ENCODE measurements around the gene NTNG1. TPM values are rescaled to one million over a fixed set of nuclear protein-coding genes. Genes with fewer than 3 reads are reported as not detected.

NTNG1 gene
- total and polyA plus RNA-seq, 2 of the 4 experiments (the other 2 are of a cell fraction), result 1.2 to 2.3 TPM

DNA sequence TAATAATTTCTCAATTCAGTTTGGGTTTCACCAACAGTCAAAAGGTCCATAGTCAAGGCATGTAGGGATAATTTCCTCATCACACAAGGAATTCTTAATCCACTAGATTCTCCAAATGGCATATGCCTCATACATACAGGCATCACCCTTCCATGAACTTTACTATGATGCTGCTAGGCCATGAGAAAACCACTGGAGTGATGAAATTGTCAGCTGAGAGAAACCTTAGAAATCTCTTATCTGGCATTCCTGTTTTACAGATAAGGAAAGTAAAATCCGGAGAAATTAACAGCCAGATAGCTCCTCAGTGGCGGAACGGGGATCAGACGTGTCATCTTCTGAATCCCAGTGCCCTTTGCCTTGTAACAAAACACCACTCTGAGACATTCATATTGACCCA, 274.4 kb downstream of the NTNG1 start:
- no peak overlapping the region for H4K91ac ChIP-seq (ENCODE audit: insufficient read depth, low read depth, low read length)
- H3K4me2 ChIP-seq (ENCODE audit: low read depth, low read length), result no peak overlapping the region
- H3K9me3 ChIP-seq (ENCODE audit: control insufficient read depth, insufficient read depth, low read length), result no peaks in the 10 kb centered on the region
- no peaks in the 10 kb centered on the region for H3K79me1 ChIP-seq (ENCODE audit: low read depth in 1 of 2, low read length in 2 of 2)
- no peak for DNase-seq
- in situ Hi-C loops (cut with MboI; ENCODE audit: low sequenced_read_pairs), result no loop called here
- dilution Hi-C loops (cut with HindIII; ENCODE audit: low sequenced_read_pairs, unreplicated experiment), result no loop called here
- H2AK9ac ChIP-seq (replicated peaks; ENCODE audit: low read depth, low read length, poor library complexity), result no peak overlapping the region
- H3K4me3 ChIP-seq (ENCODE audit: insufficient read depth, low read depth, low read length), result no peak overlapping the region
- H3K27me3 ChIP-seq (ENCODE audit: control insufficient read depth, insufficient read depth, low read length), result no peaks in the 10 kb centered on the region
- intact Hi-C loops (cut with micrococcal nuclease), result no loop called here
- no peak overlapping the region for H2BK20ac ChIP-seq (ENCODE audit: low read depth, low read length)
- H3K56ac ChIP-seq (ENCODE audit: extremely low read depth, insufficient read depth, low read length), result no peak overlapping the region
- no peak overlapping the region for H2BK5ac ChIP-seq (ENCODE audit: low read depth, low read length, poor library complexity, severe bottlenecking)
- ChIA-PET POLR2A (ENCODE audit: unreplicated experiment) (no interaction called here), CTCF (no interaction called here)
- H3K4ac ChIP-seq (ENCODE audit: low read depth, low read length), result no peak overlapping the region
- H3K23ac ChIP-seq (ENCODE audit: low read depth, low read length), result no peak overlapping the region
- WGBS, 2 experiments (ENCODE audit: extremely low coverage in 2 of 2, insufficient read length in 1 of 2), result no CpG with 5 or more reads among the region's 4 CpGs
- H4K20me1 ChIP-seq (ENCODE audit: insufficient read depth, low read length), result no peaks in the 10 kb centered on the region
- H2BK15ac ChIP-seq (ENCODE audit: low read depth, low read length), result no peak overlapping the region
- H3K14ac ChIP-seq (replicated peaks; ENCODE audit: low read depth, low read length), result no peak overlapping the region
- no TSS peak for BruUV-seq (replicated peaks)
- no peak for ATAC-seq (ENCODE audit: low read depth)
- no peaks in the 10 kb centered on the region for H3K9me1 ChIP-seq (ENCODE audit: insufficient read depth, low read length)
- TF ChIP-seq CHD1 (IDR thresholded peaks at IDR 0.05; ENCODE audit: low read depth, low read length) (no peak), BHLHE40 (IDR thresholded peaks at IDR 0.05; ENCODE audit: low read depth, low read length) (no peak), SMC3 (IDR thresholded peaks at IDR 0.05; ENCODE audit: low read depth, low read length) (no peak), NFE2L2 (IDR thresholded peaks at IDR 0.05; ENCODE audit: low read depth, low read length) (no peak), POLR2A (IDR thresholded peaks at IDR 0.05; ENCODE audit: low read depth, low read length) (no peak), RFX5 (IDR thresholded peaks at IDR 0.05; ENCODE audit: low read depth, low read length) (no peak), RCOR1 (IDR thresholded peaks at IDR 0.05; ENCODE audit: insufficient replicate concordance, low read length) (no peak), FOS (IDR thresholded peaks at IDR 0.05; ENCODE audit: low read depth, low read length) (no peak), MAZ (IDR thresholded peaks at IDR 0.05; ENCODE audit: borderline replicate concordance, low read depth, low read length) (no peak), CEBPB (IDR thresholded peaks at IDR 0.05; ENCODE audit: low read depth, low read length) (no peak), MXI1 (IDR thresholded peaks at IDR 0.05; ENCODE audit: borderline replicate concordance, low read depth, low read length) (no peak), RAD21 (IDR thresholded peaks at IDR 0.05; ENCODE audit: low read length) (no peak)
- TF ChIP-seq, protein P1, sequence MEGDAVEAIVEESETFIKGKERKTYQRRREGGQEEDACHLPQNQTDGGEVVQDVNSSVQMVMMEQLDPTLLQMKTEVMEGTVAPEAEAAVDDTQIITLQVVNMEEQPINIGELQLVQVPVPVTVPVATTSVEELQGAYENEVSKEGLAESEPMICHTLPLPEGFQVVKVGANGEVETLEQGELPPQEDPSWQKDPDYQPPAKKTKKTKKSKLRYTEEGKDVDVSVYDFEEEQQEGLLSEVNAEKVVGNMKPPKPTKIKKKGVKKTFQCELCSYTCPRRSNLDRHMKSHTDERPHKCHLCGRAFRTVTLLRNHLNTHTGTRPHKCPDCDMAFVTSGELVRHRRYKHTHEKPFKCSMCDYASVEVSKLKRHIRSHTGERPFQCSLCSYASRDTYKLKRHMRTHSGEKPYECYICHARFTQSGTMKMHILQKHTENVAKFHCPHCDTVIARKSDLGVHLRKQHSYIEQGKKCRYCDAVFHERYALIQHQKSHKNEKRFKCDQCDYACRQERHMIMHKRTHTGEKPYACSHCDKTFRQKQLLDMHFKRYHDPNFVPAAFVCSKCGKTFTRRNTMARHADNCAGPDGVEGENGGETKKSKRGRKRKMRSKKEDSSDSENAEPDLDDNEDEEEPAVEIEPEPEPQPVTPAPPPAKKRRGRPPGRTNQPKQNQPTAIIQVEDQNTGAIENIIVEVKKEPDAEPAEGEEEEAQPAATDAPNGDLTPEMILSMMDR (conservative IDR thresholded peaks at IDR 0.05; ENCODE audit: low read depth, low read length), result no peak
- TF ChIP-seq, protein P2, sequence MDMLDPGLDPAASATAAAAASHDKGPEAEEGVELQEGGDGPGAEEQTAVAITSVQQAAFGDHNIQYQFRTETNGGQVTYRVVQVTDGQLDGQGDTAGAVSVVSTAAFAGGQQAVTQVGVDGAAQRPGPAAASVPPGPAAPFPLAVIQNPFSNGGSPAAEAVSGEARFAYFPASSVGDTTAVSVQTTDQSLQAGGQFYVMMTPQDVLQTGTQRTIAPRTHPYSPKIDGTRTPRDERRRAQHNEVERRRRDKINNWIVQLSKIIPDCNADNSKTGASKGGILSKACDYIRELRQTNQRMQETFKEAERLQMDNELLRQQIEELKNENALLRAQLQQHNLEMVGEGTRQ (IDR thresholded peaks at IDR 0.05; ENCODE audit: low read depth, low read length), result no peak
- TF ChIP-seq, protein P3, sequence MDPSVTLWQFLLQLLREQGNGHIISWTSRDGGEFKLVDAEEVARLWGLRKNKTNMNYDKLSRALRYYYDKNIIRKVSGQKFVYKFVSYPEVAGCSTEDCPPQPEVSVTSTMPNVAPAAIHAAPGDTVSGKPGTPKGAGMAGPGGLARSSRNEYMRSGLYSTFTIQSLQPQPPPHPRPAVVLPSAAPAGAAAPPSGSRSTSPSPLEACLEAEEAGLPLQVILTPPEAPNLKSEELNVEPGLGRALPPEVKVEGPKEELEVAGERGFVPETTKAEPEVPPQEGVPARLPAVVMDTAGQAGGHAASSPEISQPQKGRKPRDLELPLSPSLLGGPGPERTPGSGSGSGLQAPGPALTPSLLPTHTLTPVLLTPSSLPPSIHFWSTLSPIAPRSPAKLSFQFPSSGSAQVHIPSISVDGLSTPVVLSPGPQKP (IDR thresholded peaks at IDR 0.05; ENCODE audit: borderline replicate concordance, low read depth, low read length), result no peak
- H2AK5ac ChIP-seq (ENCODE audit: low read depth, low read length), result no peak overlapping the region
- H3K36me3 ChIP-seq (ENCODE audit: control insufficient read depth, insufficient read depth, low read length), result no peaks in the 10 kb centered on the region
- no peaks in the 10 kb centered on the region for H3K4me1 ChIP-seq (ENCODE audit: control insufficient read depth, insufficient read depth, low read length)
- H2AFZ ChIP-seq (replicated peaks; ENCODE audit: low read length, poor library complexity), result no peak overlapping the region
- H2BK120ac ChIP-seq (ENCODE audit: low read depth, low read length), result no peak overlapping the region
- no peak overlapping the region for H3K18ac ChIP-seq (ENCODE audit: low read depth, low read length)
- no peak overlapping the region for H3K9ac ChIP-seq (ENCODE audit: low read depth, low read length)
- no peak overlapping the region for H4K5ac ChIP-seq (ENCODE audit: low read depth, low read length)
- no peak overlapping the region for H4K8ac ChIP-seq (ENCODE audit: low read depth in 2 of 2, low read length in 2 of 2)
- H3K27ac ChIP-seq (ENCODE audit: insufficient read depth, low read length), result no peak overlapping the region

All from IMR-90 (cell line).